Measurements from ENCODE around the gene RAPGEF2. TPM values are rescaled to one million over a fixed set of nuclear protein-coding genes. Genes with fewer than 3 reads are reported as not detected.

Gene RAPGEF2
- total and polyA plus RNA-seq, 9 of the 15 experiments (the other 6 are each of a cell fraction or from before 2014, with no cell fraction given), result 3.1 to 32.6 (median 23.1) TPM

GRCh38 chr4:159129814-159130550 lies 27.1 kb downstream of the RAPGEF2 start (continued):
- TF ChIP-seq HDAC8 (tag; IDR thresholded peaks at IDR 0.05) (no peak), NFIC (IDR thresholded peaks at IDR 0.05) (peak; percentile 60), SMARCA4 (IDR thresholded peaks at IDR 0.05) (peak; percentile 27; the same call in 1 of the 2 replicates), PTRF (tag; IDR thresholded peaks at IDR 0.05) (no peak), SMARCE1 (IDR thresholded peaks at IDR 0.05) (0 out of 2 replicates have a peak, but pooled peaks have one; percentile 19), EP300 (IDR thresholded peaks at IDR 0.05; ENCODE audit: low read length) (no peak), ZNF507 (tag; conservative IDR thresholded peaks at IDR 0.05) (no peak), RBFOX2 (IDR thresholded peaks at IDR 0.05; ENCODE audit: low read depth, low read length) (no peak), SAFB2 (IDR thresholded peaks at IDR 0.05; ENCODE audit: borderline replicate concordance, low read depth, low read length, severe bottlenecking) (no peak)
- TF ChIP-seq, protein P1, sequence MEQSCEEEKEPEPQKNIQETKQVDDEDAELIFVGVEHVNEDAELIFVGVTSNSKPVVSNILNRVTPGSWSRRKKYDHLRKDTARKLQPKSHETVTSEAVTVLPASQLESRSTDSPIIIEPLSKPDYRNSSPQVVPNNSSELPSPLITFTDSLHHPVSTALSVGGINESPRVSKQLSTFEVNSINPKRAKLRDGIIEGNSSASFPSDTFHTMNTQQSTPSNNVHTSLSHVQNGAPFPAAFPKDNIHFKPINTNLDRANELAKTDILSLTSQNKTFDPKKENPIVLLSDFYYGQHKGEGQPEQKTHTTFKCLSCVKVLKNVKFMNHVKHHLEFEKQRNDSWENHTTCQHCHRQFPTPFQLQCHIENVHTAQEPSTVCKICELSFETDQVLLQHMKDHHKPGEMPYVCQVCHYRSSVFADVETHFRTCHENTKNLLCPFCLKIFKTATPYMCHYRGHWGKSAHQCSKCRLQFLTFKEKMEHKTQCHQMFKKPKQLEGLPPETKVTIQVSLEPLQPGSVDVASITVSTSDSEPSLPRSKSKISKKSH (CRISPR knock-in tag; IDR thresholded peaks at IDR 0.05), result no peak

DNA sequence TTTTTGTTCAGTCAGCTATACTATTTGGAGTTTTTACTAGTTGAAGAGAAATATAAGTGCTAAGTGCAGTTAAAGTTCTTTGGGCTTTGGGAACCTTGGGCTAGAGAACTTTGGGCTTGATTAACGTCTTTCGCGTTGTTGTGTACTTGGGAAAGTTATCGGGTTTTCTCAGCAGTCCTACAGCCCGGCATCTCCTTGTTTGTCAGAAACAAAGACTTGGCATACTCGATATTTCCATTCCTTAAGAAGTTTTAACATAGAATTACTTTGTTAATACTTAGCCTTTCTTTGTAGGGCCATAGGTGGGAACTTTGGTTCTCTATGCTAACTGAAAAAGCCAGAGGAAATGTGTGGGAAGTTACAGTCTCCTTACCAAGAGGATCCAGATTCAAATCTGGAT lies 28.7 kb downstream of the RAPGEF2 start:
- in situ Hi-C loops (cut with MboI), result no loop called here

More for the DNA sequence above, 28.7 kb downstream of the RAPGEF2 start:
- H3K79me2 ChIP-seq (ENCODE audit: control insufficient read depth, insufficient read depth, low read length), result peaks cover 78% of the 10 kb centered on the region
- FAIRE-seq (no peak), DNase-seq (ENCODE audit: extremely low read depth in 1 of 4, low spot score in 3 of 4) (no peak), ATAC-seq (no peak)
- H3K9me1 ChIP-seq (ENCODE audit: control insufficient read depth, insufficient read depth, low read length), result no peaks in the 10 kb centered on the region
- CTCF ChIA-PET (ENCODE audit: low intra/inter-chr PET ratio), result no interaction called here
- no TSS peak for BruUV-seq (replicated peaks)
- H3K4me1 ChIP-seq (replicated peaks in 1 of 2; ENCODE audit: control insufficient read depth in 2 of 2, insufficient read depth in 2 of 2, low read length in 2 of 2), result peaks cover 12 to 35% of the 10 kb centered on the region in 2 experiments
- H3K36me3 ChIP-seq (ENCODE audit: control insufficient read depth, insufficient read depth, low read length), result no peaks in the 10 kb centered on the region
- H3K4me3 ChIP-seq, result no peak overlapping the region
- TF ChIP-seq POLR3A (IDR thresholded peaks at IDR 0.05; ENCODE audit: borderline replicate concordance, extremely low read depth, insufficient read depth, insufficient read length) (no peak), C11orf30 (IDR thresholded peaks at IDR 0.05; ENCODE audit: low read depth) (peak; percentile 11; the same call in 1 of the 2 replicates), FUS (optimal IDR thresholded peaks at IDR 0.05; ENCODE audit: low read depth, low read length) (no peak)
- no peak overlapping the region for H3K27ac ChIP-seq (ENCODE audit: extremely low read depth, low read depth, low read length)
- POLR2A ChIA-PET, result interaction anchor here (0.6 to 0.8 kb wide), 2 partner anchors 17 to 897 kb away, joined by 3 to 4 read pairs; no protein-coding TSS in a partner anchor
- no peak overlapping the region for H3K4me2 ChIP-seq (ENCODE audit: insufficient read depth, low read length)
- 56% methylated on average over 6 of the region's 6 CpGs for whole genome bisulfite sequencing (ENCODE audit: insufficient coverage, low coverage, missing lambda C conversion rate)
- no peaks in the 10 kb centered on the region; the same call in 1 of the 2 replicates for H4K20me1 ChIP-seq (replicated peaks; ENCODE audit: control insufficient read depth, insufficient read depth, low read length)
- no peak overlapping the region for H2AFZ ChIP-seq (ENCODE audit: low read depth, low read length)
- H3K9ac ChIP-seq (ENCODE audit: insufficient read depth in 1 of 2, low read depth in 2 of 2, low read length in 2 of 2), result no peak overlapping the region
- H3K27me3 ChIP-seq (ENCODE audit: control insufficient read depth in 2 of 2, insufficient read depth in 2 of 2, low read length in 2 of 2), result no peaks in the 10 kb centered on the region
- H3K9me3 ChIP-seq (replicated peaks; ENCODE audit: control insufficient read depth, insufficient read depth, low read depth, low read length), result no peaks in the 10 kb centered on the region
- intact Hi-C loops (cut with micrococcal nuclease), result no loop called here
